Limb (tissue), 2 donors: ENCODE data around the gene SDHB.

ENCODE experiments used
- DNase-seq, 2 donors: peaks; one replicate each; pipeline ENCODE4 v3.0.0-alpha.2; 2016; ENCODE audit errors: extremely low spot score in 2 of 2

The SDHB gene

GRCh38 chr1:17013491-17014320 lies 40.1 kb downstream of the SDHB start:
- no peak for DNase-seq

- no peak for DNase-seq
Observed at GRCh38 chr1:17012775-17013490, 40.9 kb downstream of the SDHB start.

- DNase-seq = peak; percentile 74 to 89
Observed at GRCh38 chr1:17011439-17012307, 42.2 kb downstream of the SDHB start, which contains the start of gene ATP13A2. TSS of gene ATP13A2 (minus strand) at chr1:17011928. CDS start at chr1:17011738, 190 bp downstream.

GRCh38 chr1:17011092-17011438 lies 42.8 kb downstream of the SDHB start:
- no peak for DNase-seq

GRCh38 chr1:17009706-17010105 lies 44.1 kb downstream of the SDHB start:
- DNase-seq = no peak

GRCh38 chr1:17008208-17008855 lies 45.5 kb downstream of the SDHB start:
- no peak for DNase-seq

- no peak for DNase-seq
Observed at GRCh38 chr1:17007121-17007520, 46.7 kb downstream of the SDHB start.

GRCh38 chr1:17005365-17005740 lies 48.5 kb downstream of the SDHB start:
- DNase-seq = no peak

- DNase-seq = no peak
Observed at GRCh38 chr1:17004466-17005364, 49.1 kb downstream of the SDHB start.

- DNase-seq = no peak
Observed at GRCh38 chr1:17002524-17002902, 51.3 kb downstream of the SDHB start.

GRCh38 chr1:17001760-17002523 lies 51.9 kb downstream of the SDHB start:
- DNase-seq = no peak

- no peak for DNase-seq
Observed at GRCh38 chr1:16999863-17000262, 54.0 kb downstream of the SDHB start.

GRCh38 chr1:16998589-16998988 lies 55.2 kb downstream of the SDHB start:
- no peak for DNase-seq

- DNase-seq = no peak
Observed at GRCh38 chr1:16996845-16997244, 57.0 kb downstream of the SDHB start.

GRCh38 chr1:16993521-16994038 lies 60.3 kb downstream of the SDHB start:
- no peak for DNase-seq

GRCh38 chr1:16992675-16993074 lies 61.2 kb downstream of the SDHB start:
- no peak for DNase-seq

GRCh38 chr1:16992102-16992501 lies 61.7 kb downstream of the SDHB start:
- DNase-seq = no peak

- no peak for DNase-seq
Observed at GRCh38 chr1:16991571-16991970, 62.3 kb downstream of the SDHB start.

- DNase-seq = no peak
Observed at GRCh38 chr1:16989676-16990391, 64.0 kb downstream of the SDHB start.
